K562 (cell line): ENCODE measurements around the gene GAP43. TPM values are rescaled to one million over a fixed set of nuclear protein-coding genes. Genes with fewer than 3 reads are reported as not detected.

ENCODE experiments used
- ATAC-seq: fragments of 200-7000 bp; cut with Tn5 transposase; 3 replicates; pipeline ENCODE4 v1.9.1; 2020; ENCODE audit warnings: moderate library complexity
- BruUV-seq: library from RNA; stranded (reverse); fragments of 400-500 nt; replicated peaks from 2 replicates; lab custom pipeline; 2021; lab: Mats Ljungman, UMichigan
- CTCF ChIA-PET: fragments of 300-600 bp; formaldehyde crosslinking; extraction: SDS; loops from one replicate; lab custom pipeline; 2021; ENCODE audit warnings: low intra/inter-chr PET ratio; lab: Yijun Ruan, JAX
- POLR2A ChIA-PET: fragments of 300-600, 350-650 bp; sonication (Branson Sonifier 250); formaldehyde crosslinking; extraction: SDS; loops from one replicate; lab custom pipeline; 2021; ENCODE audit warnings: antibody characterized with exemption, inconsistent platforms; lab: Yijun Ruan, JAX
- DNase-seq, 4 experiments: peaks; one replicate each; pipeline versions ENCODE4 v3.0.0 to v3.0.0-alpha.2; 2011 to 2018; ENCODE audit warnings: low spot score in 3 of 4, mixed read lengths in 3 of 4; ENCODE audit errors: extremely low read depth in 1 of 4
- FAIRE-seq: peaks from 2 replicates; lab custom pipeline; 2011; peaks lifted over from hg19 to GRCh38; lab: Jason Lieb, UNC
- H2AFZ ChIP-seq: 2 replicates; pipeline ENCODE4 v1.6.0; 2011; ENCODE audit warnings: low read depth, low read length, control low read depth, inconsistent platforms
- H3K27ac ChIP-seq: fragments of 200-600 bp; 3 replicates; pipeline ENCODE4 v1.8.0; 2011; ENCODE audit warnings: low read depth, mild to moderate bottlenecking, control low read depth, inconsistent platforms, low read length, moderate library complexity, mixed read lengths; ENCODE audit errors: extremely low read depth
- H3K27me3 ChIP-seq, 2 experiments: fragments of 300-600 bp in 1 of 2; 2 replicates in 1 of 2; 3 replicates in 1 of 2; pipeline versions ENCODE4 v1.6.0 to v1.8.0; 2011; ENCODE audit warnings: inconsistent platforms in 2 of 2, low read length in 2 of 2, mild to moderate bottlenecking in 1 of 2, mixed read lengths in 1 of 2, moderate library complexity in 1 of 2; ENCODE audit not compliant: control insufficient read depth in 2 of 2, insufficient read depth in 2 of 2
- H3K36me3 ChIP-seq: fragments of 300-600 bp; 3 replicates; pipeline ENCODE4 v1.8.0; 2011; ENCODE audit warnings: mild to moderate bottlenecking, low read length, inconsistent platforms; ENCODE audit not compliant: control insufficient read depth, insufficient read depth
- H3K4me1 ChIP-seq, 2 experiments: fragments of 200-600 bp in 1 of 2; replicated peaks in 1 of 2; 2 replicates in 1 of 2; 3 replicates in 1 of 2; pipeline versions ENCODE4 v1.5.1 to v1.8.0; 2011; ENCODE audit warnings: inconsistent platforms in 2 of 2, low read length in 2 of 2, mild to moderate bottlenecking in 1 of 2, mixed read lengths in 1 of 2, moderate library complexity in 1 of 2; ENCODE audit not compliant: control insufficient read depth in 2 of 2, insufficient read depth in 2 of 2
- H3K4me2 ChIP-seq: 2 replicates; pipeline ENCODE4 v1.6.1; 2011; ENCODE audit warnings: low read length, control low read depth, inconsistent platforms, mixed read lengths; ENCODE audit not compliant: insufficient read depth
- H3K4me3 ChIP-seq: fragments of 200-600 bp; sonication (generic), shearing (Covaris generic); 2 replicates; pipeline ENCODE4 v1.5.1; 2016; ENCODE audit warnings: control low read depth, inconsistent platforms
- H3K79me2 ChIP-seq: fragments of 200-600 bp; 3 replicates; pipeline ENCODE4 v1.8.0; 2011; ENCODE audit warnings: low read length, inconsistent platforms; ENCODE audit not compliant: control insufficient read depth, insufficient read depth
- H3K9ac ChIP-seq, 2 experiments: 2 replicates each; pipeline versions ENCODE4 v1.6.0 to v1.6.1; 2011; ENCODE audit warnings: low read depth in 2 of 2, low read length in 2 of 2, control low read depth in 1 of 2, inconsistent platforms in 1 of 2, mild to moderate bottlenecking in 1 of 2, mixed read lengths in 1 of 2; ENCODE audit not compliant: insufficient read depth in 1 of 2
- H3K9me1 ChIP-seq: one replicate; pipeline ENCODE4 v1.6.0; 2011; ENCODE audit warnings: inconsistent platforms, mild to moderate bottlenecking, low read length, moderate library complexity; ENCODE audit not compliant: control insufficient read depth, insufficient read depth
- H3K9me3 ChIP-seq: replicated peaks from 2 replicates; pipeline ENCODE4 v1.5.1; 2011; ENCODE audit warnings: low read depth, low read length, inconsistent platforms; ENCODE audit not compliant: control insufficient read depth, insufficient read depth
- H4K20me1 ChIP-seq: replicated peaks from 2 replicates; pipeline ENCODE4 v1.6.1; 2011; ENCODE audit warnings: low read length, inconsistent platforms, mixed read lengths; ENCODE audit not compliant: control insufficient read depth, insufficient read depth
- BMI1 ChIP-seq: fragments of 150-350 bp; IDR thresholded peaks from 2 replicates; pipeline ENCODE4 v1.6.1; 2014; ENCODE audit warnings: low read length
- CHD7 ChIP-seq: fragments of 200-600 bp; sonication (generic); IDR thresholded peaks from one replicate; pipeline ENCODE4 v1.6.1; 2012; ENCODE audit warnings: mild to moderate bottlenecking, low read depth, low read length, inconsistent platforms
- CTBP1 ChIP-seq: fragments of 450-650 bp; IDR thresholded peaks from 2 replicates; pipeline ENCODE4 v1.6.1; 2016; ENCODE audit warnings: borderline replicate concordance
- NR4A1 ChIP-seq, 2 experiments: fragments of 250-450 bp in 1 of 2; fragments of 450-650 bp in 1 of 2; sonication (Bioruptor Pico) in 1 of 2; IDR thresholded peaks; 2 replicates each; pipeline versions ENCODE4 v1.4.0 to v1.6.1; 2016 to 2020; ENCODE audit warnings: mild to moderate bottlenecking in 2 of 2, missing compliant biosample characterization in 1 of 2, missing genetic modification characterization in 1 of 2, moderate library complexity in 1 of 2
- TCF3 ChIP-seq: sonication (generic); formaldehyde crosslinking; IDR thresholded peaks from 2 replicates; pipeline ENCODE4 v1.4.0; 2020; ENCODE audit warnings: mild to moderate bottlenecking, missing genetic modification reagents
- THRAP3 ChIP-seq: fragments of 450-650 bp; IDR thresholded peaks from 2 replicates; pipeline ENCODE4 v1.6.1; 2016; ENCODE audit warnings: mild to moderate bottlenecking, inconsistent platforms, borderline replicate concordance
- ZNF41 ChIP-seq: fragments of 250-450 bp; sonication (Bioruptor Pico); conservative IDR thresholded peaks from 2 replicates; pipeline ENCODE4 v1.4.0; 2020; ENCODE audit warnings: mild to moderate bottlenecking
- ZNF518B ChIP-seq: fragments of 250-450 bp; sonication (Bioruptor Pico); IDR thresholded peaks from 2 replicates; pipeline ENCODE4 v1.5.0; 2021; ENCODE audit warnings: mild to moderate bottlenecking, moderate library complexity
- WGBS: fragments of 100-300 bp; shearing (Covaris generic); methylation state at CpG from one replicate; pipeline ENCODE4 v1.1.6; 2016; ENCODE audit warnings: low coverage, mixed read lengths; ENCODE audit not compliant: insufficient coverage; ENCODE audit errors: missing lambda C conversion rate; 5-methylcytosine and 5-hydroxymethylcytosine counted together
- in situ Hi-C: fragments of 300-500 bp; cut with MboI; formaldehyde crosslinking; loops from 4 replicates; pipeline ENCODE4 v1.15.0; 2018; ENCODE audit warnings: inconsistent platforms, mixed read lengths
- intact Hi-C: fragments of 100-400 bp; cut with micrococcal nuclease; formaldehyde crosslinking; loops from 2 replicates; pipeline ENCODE4 v1.14.2; 2022
- polyA plus RNA-seq, 8 experiments: library from polyadenylated mRNA; depleted of rRNA in 4 of 8; stranded (reverse) in 5 of 8; unstranded in 3 of 8; fragments of >200 nt; fragmentation: Nextera tagmentation in 2 of 8; fragmentation: Illumina TruSeq in 1 of 8; extraction: Ambion mirVana in 2 of 8; extraction: Trizol in 1 of 8; gene quantifications; 2 replicates each; pipeline versions ENCODE4 v1.2.1 to v1.2.3, GENCODE V29; 2011 to 2014; ENCODE audit warnings: inconsistent platforms in 1 of 8, missing spikeins in 1 of 8
- total RNA-seq, 7 experiments: library from RNA; depleted of rRNA in 6 of 7; stranded (reverse); fragments of >200 nt in 6 of 7; fragmentation: Illumina TruSeq in 2 of 7; extraction: Trizol in 2 of 7; gene quantifications; 2 replicates each; pipeline versions ENCODE4 v1.2.1 to v1.2.3, GENCODE V29; 2011 to 2021; ENCODE audit warnings: low replicate concordance in 1 of 7

Gene GAP43
- total and polyA plus RNA-seq, 9 of the 15 experiments (the other 6 are each of a cell fraction or from before 2014, with no cell fraction given) = 0.04 to 0.11 (median 0.09) TPM; not detected in 6

GRCh38 chr3:115683305-115683704, 60.0 kb downstream of the GAP43 start:
- FAIRE-seq = no peak
- POLR2A ChIA-PET = no interaction called here
- TF ChIP-seq ZNF41 (no peak), CHD7 (no peak), THRAP3 (no peak), BMI1 (no peak), CTBP1 (no peak), ZNF518B (no peak), NR4A1 (CRISPR knock-in tag; IDR thresholded peaks at IDR 0.05) (no peak), NR4A1 (tag; IDR thresholded peaks at IDR 0.05) (no peak), TCF3 (CRISPR knock-in tag) (no peak)

More at GRCh38 chr3:115683305-115683704, 60.0 kb downstream of the GAP43 start:
- intact Hi-C loops (no loop called here), in situ Hi-C loops (loop anchor here (25.0 kb wide), 1 partner anchor 471 kb away; no protein-coding TSS in a partner anchor)
- Histone ChIP-seq H2AFZ (no peak overlapping the region), H3K79me2 (no peaks in the 10 kb centered on the region), H3K4me2 (no peak overlapping the region), H3K4me1 (no peaks in the 10 kb centered on the region), H3K27ac (no peak overlapping the region), H3K27me3 (no peaks in the 10 kb centered on the region), H3K9me1 (no peaks in the 10 kb centered on the region), H4K20me1 (no peaks in the 10 kb centered on the region), H3K4me3 (no peak overlapping the region), H3K36me3 (no peaks in the 10 kb centered on the region), H3K9ac (no peak overlapping the region), H3K9me3 (no peaks in the 10 kb centered on the region)
- DNase-seq (no peak), ATAC-seq (no peak)
- 0% methylated on average over 1 of the region's 1 CpG for WGBS
- CTCF ChIA-PET = no interaction called here
- BruUV-seq = no TSS peak
